ENCODE measurements around the gene PBXIP1.

- TF ChIP-seq CTCF (IDR thresholded peaks at IDR 0.05; ENCODE audit: borderline replicate concordance, extremely low read depth, low read length, poor library complexity, severe bottlenecking), result no peak
- TF ChIP-seq EZH2 (IDR thresholded peaks at IDR 0.05; ENCODE audit: borderline replicate concordance, low read depth, low read length, severe bottlenecking), result no peak
These were observed 54.3 kb downstream of the PBXIP1 start for GRCh38 chr1:154901591-154901990.

All from DND-41 (cell line).